DOHH2 (cell line): ENCODE data around the gene RTTN.

ENCODE experiments used
- CTCF ChIP-seq: fragments of 200-600 bp; sonication (generic); IDR thresholded peaks from one replicate; pipeline ENCODE4 v1.5.1; 2014; ENCODE audit warnings: antibody characterized with exemption, mild to moderate bottlenecking, low read depth, low read length; ENCODE audit not compliant: poor library complexity, severe bottlenecking
- EZH2phosphoT487 ChIP-seq: fragments of 200-600 bp; sonication (generic); IDR thresholded peaks from 2 replicates; pipeline ENCODE4 v1.6.1; 2017; ENCODE audit warnings: borderline replicate concordance, mild to moderate bottlenecking, antibody characterized with exemption, low read length, moderate library complexity, mixed read lengths

GRCh38 chr18:69999656-70000055, 205.8 kb downstream of the RTTN start:
- no peak for TF ChIP-seq CTCF
- TF ChIP-seq EZH2phosphoT487: no peak
